Subcutaneous adipose tissue (tissue), 4 donors: ENCODE measurements around the gene CYP1A1. TPM values are rescaled to one million over a fixed set of nuclear protein-coding genes. Genes with fewer than 3 reads are reported as not detected.

Experiments
- total RNA-seq, 4 donors: library from RNA; depleted of rRNA; stranded (reverse); fragments of >200 nt; gene quantifications; one replicate each; pipeline ENCODE4 v1.1.0, GENCODE V29; 2016
- TF ChIP-seq, protein P1 (sequence below): fragments of 450-650 bp; IDR thresholded peaks from one replicate; pipeline ENCODE4 v1.5.1; 2016; ENCODE audit warnings: low read depth, mild to moderate bottlenecking, control low read depth, antibody characterized with exemption, moderate library complexity

The CYP1A1 gene
- total RNA-seq, 4 donors from 2014 or later = 1.1 to 9.0 (median 4.2) TPM

DNA sequence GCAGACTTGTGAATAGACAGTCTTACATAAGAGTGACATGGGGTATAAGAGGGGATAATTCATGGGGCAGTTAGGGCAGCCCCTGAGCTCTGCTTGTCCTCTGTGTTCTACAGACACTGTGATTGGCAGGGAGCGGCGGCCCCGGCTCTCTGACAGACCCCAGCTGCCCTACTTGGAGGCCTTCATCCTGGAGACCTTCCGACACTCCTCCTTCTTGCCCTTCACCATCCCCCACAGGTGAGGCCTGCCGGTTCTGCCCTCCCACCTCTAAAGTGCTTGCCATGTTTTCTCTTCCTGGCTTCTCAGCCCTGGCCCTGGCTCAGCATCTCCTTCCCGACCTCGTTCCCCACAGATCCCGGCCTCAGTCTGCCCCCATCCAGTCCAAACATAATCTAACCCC is 26.7 kb upstream of the CYP1A1 start:
- TF ChIP-seq, protein P1, sequence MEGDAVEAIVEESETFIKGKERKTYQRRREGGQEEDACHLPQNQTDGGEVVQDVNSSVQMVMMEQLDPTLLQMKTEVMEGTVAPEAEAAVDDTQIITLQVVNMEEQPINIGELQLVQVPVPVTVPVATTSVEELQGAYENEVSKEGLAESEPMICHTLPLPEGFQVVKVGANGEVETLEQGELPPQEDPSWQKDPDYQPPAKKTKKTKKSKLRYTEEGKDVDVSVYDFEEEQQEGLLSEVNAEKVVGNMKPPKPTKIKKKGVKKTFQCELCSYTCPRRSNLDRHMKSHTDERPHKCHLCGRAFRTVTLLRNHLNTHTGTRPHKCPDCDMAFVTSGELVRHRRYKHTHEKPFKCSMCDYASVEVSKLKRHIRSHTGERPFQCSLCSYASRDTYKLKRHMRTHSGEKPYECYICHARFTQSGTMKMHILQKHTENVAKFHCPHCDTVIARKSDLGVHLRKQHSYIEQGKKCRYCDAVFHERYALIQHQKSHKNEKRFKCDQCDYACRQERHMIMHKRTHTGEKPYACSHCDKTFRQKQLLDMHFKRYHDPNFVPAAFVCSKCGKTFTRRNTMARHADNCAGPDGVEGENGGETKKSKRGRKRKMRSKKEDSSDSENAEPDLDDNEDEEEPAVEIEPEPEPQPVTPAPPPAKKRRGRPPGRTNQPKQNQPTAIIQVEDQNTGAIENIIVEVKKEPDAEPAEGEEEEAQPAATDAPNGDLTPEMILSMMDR = no peak

DNA sequence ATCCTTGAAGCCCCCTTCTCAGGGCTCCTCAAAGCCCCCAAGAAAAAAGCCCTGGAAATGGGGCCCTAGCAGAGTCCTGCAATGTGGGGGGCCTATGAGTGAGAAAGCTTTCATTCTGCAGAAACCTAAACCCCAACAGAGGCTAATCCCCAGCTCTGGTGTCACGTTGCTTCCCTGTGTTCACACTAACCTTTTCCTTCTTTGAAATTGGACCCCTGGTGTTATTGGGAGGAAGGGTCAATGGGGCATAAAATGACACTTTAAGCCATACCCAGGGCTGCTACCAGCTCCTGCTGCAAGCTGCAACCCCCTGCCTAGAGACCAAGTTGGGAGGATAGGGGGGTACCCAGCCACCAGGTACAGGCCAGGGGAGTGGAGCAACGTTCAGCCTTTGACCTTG is 25.4 kb upstream of the CYP1A1 start:
- TF ChIP-seq, protein P1 = no peak

DNA sequence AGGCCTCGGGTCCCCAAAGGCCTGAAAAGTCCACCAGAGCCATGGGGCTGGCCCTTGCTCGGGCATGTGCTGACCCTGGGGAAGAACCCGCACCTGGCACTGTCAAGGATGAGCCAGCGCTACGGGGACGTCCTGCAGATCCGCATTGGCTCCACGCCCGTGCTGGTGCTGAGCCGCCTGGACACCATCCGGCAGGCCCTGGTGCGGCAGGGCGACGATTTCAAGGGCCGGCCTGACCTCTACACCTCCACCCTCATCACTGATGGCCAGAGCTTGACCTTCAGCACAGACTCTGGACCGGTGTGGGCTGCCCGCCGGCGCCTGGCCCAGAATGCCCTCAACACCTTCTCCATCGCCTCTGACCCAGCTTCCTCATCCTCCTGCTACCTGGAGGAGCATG is 24.5 kb upstream of the CYP1A1 start:
- TF ChIP-seq, protein P1 = no peak

DNA sequence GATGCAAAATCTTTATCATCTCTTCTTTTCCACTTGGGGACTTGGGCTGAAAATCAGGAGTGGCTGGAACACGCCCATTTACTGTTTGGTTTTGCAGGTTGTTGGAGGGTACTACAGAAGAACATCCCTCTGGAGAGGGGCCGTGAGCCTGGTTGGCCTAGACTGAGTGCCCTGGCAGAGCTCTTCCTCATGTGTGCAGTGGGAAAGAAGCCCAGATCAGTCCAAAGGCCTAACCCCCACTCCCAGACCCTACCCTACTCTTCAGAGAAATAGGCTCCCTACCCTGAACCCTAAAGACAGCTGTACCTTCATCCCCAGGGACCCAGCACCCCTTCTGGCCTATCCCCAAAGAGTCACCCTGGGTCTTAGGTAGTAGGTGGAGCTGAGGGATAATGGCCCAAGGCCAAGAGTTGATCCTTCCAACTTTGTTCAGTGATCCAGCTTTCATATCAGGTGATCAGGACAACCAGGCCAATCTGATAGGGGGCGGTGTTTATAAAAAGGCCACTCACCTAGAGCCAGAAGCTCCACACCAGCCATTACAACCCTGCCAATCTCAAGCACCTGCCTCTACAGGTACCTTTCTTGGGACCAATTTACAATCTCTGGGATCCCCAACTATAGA is 23.1 kb upstream of the CYP1A1 start, which contains the start of gene CYP1A2:
Gene CYP1A2 (plus strand): TSS at position 524 of the 625 bp plus-strand sequence. CDS start 894 bp downstream, outside the sequence.
- TF ChIP-seq, protein P1 = no peak

DNA sequence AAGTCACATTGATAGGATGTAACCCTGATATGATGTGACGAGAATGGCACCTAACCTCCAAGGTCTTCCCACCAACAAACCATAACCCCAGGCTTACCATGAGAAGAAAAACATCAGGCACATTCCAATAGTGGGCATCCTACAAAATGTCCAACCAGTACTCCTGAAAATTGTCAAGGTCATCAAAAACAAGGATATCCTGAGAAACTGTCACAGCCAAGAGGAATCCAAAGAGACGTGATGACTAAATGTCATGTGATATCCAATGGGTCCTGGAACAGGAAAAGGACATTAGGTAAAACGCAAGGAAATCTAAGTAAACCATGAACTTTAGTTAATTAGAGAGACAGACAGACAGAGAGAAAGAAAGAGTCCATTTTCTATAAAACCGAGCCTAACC is 21.1 kb upstream of the CYP1A1 start:
- TF ChIP-seq, protein P1 = no peak

DNA sequence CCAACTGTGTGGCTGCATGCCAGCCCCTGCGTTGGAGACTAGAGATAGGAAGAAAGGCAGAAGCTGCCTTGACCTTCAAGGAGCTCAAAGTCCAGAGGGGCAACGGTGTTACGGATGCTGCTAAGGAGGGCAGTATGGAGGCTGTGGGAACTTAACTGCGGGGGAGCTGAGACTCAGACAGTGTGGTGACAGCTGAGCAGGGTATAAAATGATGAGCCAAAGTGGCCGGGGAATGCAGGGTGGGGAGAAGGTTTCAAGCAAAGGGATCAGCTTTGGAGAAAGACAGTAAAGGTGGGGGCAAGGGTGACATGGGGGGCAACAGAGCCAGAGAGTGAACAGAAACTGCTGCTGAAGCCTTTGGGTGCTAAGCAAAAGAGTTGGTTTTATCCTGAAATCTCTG is 17.1 kb upstream of the CYP1A1 start:
- TF ChIP-seq, protein P1 = no peak

DNA sequence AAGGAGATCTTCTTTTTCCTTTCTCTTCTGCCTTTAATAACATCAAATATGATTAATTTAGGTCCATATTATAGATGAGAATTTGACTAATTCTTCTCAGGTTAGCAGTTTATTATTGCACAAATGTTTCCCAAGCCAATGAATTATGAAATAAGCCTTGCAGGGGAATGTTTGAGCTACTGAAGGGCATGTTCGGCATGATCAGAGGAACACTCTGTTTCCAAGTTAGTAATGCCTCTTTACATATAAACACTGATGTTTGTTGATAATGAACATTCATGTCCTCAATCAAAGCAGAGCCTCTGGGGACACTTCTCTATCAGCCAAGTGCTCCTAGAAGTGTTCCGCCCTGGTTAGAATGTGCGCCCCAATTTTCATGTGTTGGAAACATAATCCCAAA is 10.0 kb upstream of the CYP1A1 start:
- TF ChIP-seq, protein P1 = no peak
